NCI-H2171 treated with DMSO at 0.1 percent for 48 hours (cell line): ENCODE measurements around the gene SPATS1.
A peak's percentile ranks its signal among the peaks of the same experiment; 100 is the strongest.
"Not testable (repeated sequence)": the region's sequence is repeated elsewhere in the genome, so short reads cannot be mapped to it uniquely, and the experiment has no call there.

Experiments
- DNase-seq: peaks from one replicate; lab custom pipeline; 2025; lab: John Stamatoyannopoulos, UW

Gene SPATS1

DNA sequence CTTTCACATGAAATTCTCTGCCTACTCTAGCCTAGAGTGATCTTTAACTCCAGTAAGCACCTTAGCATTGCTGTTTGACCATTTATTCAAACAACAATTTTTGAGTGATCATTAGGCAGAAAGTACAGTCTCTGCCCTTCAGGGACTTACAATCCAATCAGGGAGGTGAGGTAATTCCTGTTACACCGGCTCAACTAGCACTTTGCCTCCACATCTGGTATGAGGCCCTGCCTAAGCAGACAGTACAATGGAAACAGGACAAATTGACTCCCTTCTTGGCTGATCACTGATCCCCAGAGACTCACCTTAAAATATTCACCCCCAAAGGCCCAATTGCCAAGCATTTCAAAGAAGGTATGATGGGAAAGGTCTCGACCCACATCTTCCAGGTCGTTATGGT, 30.7 kb upstream of the SPATS1 start:
- no peak for DNase-seq

GRCh38 chr6:44312901-44313788, 29.3 kb upstream of the SPATS1 start, which contains the start of gene AARS2:
Gene AARS2, minus strand, starts transcription at chr6:44313347. Its CDS starts 24 bp downstream, at chr6:44313323.
- peak; percentile 82 for DNase-seq

DNA sequence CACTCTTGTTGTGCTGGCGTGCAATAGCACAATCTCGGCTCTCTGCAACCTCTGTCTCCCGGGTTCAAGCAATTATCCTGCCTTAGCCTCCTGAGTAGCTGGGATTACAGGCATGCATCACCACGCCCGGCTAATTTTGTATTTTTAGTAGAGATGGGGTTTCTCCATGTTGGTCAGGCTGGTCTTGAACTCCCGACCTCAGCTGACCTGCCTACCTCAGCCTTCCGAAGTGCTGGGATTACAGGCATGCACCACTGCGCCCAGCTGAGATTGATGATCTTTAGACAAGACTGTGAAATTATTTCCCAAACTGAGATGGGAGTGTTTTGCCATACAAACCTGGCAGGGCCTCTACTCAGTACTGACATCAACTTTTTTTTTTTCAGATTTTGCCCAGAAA, 27.8 kb upstream of the SPATS1 start:
- DNase-seq = not testable (repeated sequence)

DNA sequence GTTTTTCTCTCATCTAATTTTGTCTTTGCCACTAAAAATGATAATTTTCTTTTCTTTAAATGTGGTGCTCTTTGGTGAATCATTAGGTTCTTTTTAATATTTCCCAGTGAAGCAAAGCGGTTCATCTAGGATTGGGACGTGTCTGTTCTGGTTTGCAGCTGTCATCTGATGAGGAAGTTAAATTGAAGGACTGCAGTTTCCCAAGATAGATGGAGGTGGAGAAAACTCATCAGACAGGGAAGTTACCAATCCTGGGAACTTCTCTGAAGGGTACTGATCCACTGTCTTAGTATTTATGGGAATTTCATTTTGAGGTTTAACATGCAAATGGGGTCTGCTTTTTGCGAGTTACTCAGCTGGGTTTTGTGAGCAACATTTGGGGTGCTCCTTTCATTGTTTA, 26.9 kb upstream of the SPATS1 start:
- no peak for DNase-seq

- DNase-seq = no peak
Measured at GRCh38 chr6:44315951-44316350, 26.5 kb upstream of the SPATS1 start.

GRCh38 chr6:44316481-44316880, 26.0 kb upstream of the SPATS1 start:
- DNase-seq = no peak

DNA sequence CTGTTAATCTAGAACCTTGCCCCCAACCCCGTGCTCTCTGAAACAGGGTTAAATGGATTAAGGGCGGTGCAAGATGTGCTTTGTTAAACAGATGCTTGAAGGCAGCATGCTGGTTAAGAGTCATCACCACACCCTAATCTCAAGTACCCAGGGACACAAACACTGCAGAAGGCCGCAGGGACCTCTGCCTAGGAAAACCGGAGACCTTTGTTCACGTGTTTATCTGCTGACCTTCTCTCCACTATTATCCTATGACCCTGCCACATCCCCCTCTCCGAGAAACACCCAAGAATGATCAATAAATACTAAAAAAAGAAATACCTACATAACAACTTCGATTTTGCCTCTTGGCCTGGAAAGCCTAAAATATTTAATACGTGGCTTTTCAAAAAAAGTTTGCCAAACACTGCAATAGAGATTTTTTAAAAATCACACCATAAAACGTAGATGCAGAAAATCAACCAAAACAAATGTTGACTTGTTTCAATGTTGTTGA, 25.3 kb upstream of the SPATS1 start:
- DNase-seq = not testable (repeated sequence)

GRCh38 chr6:44321210-44321609, 21.2 kb upstream of the SPATS1 start:
- no peak for DNase-seq

DNA sequence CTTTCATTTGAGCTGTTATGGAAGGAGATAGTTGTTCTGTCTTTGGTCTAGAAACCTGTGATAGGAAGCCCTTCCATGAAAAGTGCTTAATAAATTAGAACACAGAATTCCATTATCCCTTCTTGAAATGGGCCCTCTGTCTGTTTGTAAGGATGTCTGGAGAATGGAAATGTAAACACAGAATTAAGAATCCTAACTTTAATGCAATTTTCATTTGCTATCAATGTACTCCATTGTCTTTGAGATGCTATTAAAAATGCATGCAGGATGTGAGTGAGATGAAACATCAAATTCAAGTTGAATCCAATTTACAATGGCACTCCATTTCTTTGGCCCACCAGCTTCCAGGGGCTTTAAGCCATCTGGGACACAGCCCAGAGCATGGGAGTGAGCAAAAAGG, 15.4 kb upstream of the SPATS1 start:
- DNase-seq = no peak

- DNase-seq = no peak
Measured at GRCh38 chr6:44327760-44328159, 14.7 kb upstream of the SPATS1 start.

- not testable (repeated sequence) for DNase-seq
Measured at GRCh38 chr6:44328203-44328602, 14.2 kb upstream of the SPATS1 start.

GRCh38 chr6:44329858-44330257, 12.6 kb upstream of the SPATS1 start:
- DNase-seq = no peak

GRCh38 chr6:44332585-44332984, 9.9 kb upstream of the SPATS1 start:
- DNase-seq = no peak

DNA sequence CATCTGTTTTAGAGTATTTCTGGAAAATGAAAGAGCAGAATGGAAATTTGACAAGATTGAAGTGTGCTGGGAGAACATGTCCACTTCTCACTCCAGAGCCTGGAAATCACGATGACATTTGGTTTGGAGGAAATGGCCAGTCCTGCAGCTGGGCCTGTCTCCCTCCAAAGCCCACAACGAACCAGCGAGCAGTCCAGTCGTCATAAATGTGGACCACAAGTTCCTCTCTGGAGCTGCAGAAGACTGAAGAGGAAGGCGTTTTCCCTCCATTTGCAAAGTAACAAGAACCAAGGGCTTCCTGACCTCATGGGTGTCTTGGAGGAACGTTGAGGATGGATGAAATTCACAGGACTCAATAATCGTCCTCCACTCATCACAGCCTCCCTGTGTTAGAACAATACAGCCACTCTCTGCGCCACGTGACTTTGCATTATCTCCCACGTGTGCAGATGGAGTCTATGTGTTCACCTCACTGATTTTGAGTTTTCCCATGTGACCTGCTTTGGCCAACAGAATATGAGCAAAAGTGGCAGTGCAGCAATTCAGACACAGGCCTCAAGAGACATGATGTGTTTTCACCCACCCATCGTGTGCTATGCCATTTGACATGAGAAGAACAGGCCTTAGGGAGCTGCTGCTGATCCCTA, 9.1 kb upstream of the SPATS1 start:
- DNase-seq = no peak

- no peak for DNase-seq
Measured at GRCh38 chr6:44333942-44334341, 8.5 kb upstream of the SPATS1 start.

DNA sequence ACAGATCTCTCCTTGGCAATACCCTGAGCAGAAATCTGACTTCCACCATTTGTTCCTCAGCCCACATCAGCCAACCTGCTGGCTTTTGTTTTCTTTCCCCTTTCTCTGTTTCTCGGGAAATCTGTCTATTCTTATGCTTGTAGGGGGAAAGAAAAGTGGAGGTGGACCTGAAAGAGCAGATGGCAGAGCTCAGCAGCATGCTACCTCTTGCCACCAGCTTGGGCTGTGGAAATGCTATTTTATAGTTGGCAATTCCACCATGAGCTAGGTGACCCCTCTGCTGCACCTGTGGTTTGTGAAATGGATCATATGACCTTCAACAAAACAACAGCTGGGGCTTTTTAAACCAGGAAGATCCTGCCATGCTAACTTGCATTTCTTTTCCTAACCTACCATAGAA, 6.8 kb upstream of the SPATS1 start:
- DNase-seq = peak; percentile 23

DNA sequence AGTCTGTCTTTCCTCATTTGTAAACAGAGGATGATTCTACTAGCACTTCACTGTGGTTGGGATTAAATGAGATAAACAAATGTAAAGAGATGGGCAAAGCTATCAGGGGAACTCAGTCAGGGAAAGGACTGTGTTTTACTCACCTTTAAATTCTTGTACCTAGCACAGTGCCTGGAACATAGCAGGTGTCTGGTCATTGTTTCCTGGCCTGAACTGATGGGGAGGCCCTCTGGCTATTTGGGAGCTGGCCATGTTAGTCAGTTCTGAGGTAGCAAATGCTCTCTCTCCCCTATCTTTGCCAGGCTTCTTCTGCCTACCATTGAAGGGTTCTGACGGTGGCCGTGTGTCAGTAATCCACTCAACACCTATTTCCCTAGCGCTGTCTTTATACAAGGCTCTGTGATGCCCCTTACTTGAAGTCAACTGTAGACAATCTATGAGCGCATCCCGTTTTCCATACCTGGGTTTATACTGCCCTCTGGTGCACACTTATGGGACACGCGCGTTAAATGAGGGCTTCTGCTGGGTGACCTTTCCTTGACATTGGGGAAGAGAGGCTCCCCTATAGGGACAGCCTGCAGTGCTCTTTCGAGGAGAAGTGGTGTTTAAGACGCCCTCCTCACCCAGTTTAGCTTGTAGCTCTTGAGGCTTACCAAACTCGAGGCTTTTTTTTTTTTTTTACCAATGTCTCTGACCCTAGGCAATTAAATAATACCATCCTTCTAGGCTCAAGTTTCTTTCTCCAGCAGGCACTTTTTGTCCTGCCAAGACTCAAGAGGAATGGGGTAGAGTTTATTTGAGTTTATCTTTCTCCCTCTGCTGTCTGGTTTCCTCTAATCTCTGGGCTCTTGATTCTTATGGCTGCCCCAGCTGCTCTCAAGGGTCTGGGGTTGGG, 4.0 kb upstream of the SPATS1 start:
- peak; percentile 77 for DNase-seq

- DNase-seq = no peak
Measured at GRCh38 chr6:44339301-44339700, 3.1 kb upstream of the SPATS1 start.

- no peak for DNase-seq
Measured at GRCh38 chr6:44339763-44340625, 2.5 kb upstream of the SPATS1 start.

GRCh38 chr6:44341095-44341890, 1.2 kb upstream of the SPATS1 start:
- no peak for DNase-seq
